Thyroid gland (tissue), 4 donors: Measurements from ENCODE around the gene RUFY2. TPM values are rescaled to one million over a fixed set of nuclear protein-coding genes. Genes with fewer than 3 reads are reported as not detected.

Experiments
- DNase-seq, 2 donors: peaks; one replicate each; pipeline ENCODE4 v3.0.0-alpha.2; 2019
- H3K27ac ChIP-seq, 3 donors: fragments of 200-600 bp; sonication (generic); 1 replicate in 2 of 3; 2 replicates in 1 of 3; pipeline ENCODE4 v1.5.1; 2016 to 2019; ENCODE audit warnings: mild to moderate bottlenecking in 1 of 3, moderate library complexity in 1 of 3
- H3K27me3 ChIP-seq: fragments of 200-600 bp; sonication (generic); one replicate; pipeline ENCODE4 v1.5.1; 2019
- H3K36me3 ChIP-seq, 2 donors: fragments of 200-600 bp; sonication (generic); one replicate each; pipeline ENCODE4 v1.5.1; 2016 to 2019
- H3K4me1 ChIP-seq, 2 donors: fragments of 200-600 bp; sonication (generic); one replicate each; pipeline ENCODE4 v1.5.1; 2017 to 2019
- H3K4me3 ChIP-seq, 3 donors: fragments of 200-600 bp; sonication (generic); replicated peaks in 1 of 3; 1 replicate in 2 of 3; 2 replicates in 1 of 3; pipeline ENCODE4 v1.5.1; 2016; ENCODE audit warnings: mild to moderate bottlenecking in 1 of 3
- H3K9me3 ChIP-seq: fragments of 200-600 bp; sonication (generic); one replicate; pipeline ENCODE4 v1.5.1; 2017
- POLR2A ChIP-seq, 2 donors: fragments of 450-650 bp; IDR thresholded peaks; one replicate each; pipeline ENCODE4 v1.6.1; 2017; ENCODE audit warnings: antibody characterized with exemption in 2 of 2, mild to moderate bottlenecking in 2 of 2, moderate library complexity in 1 of 2
- WGBS, 2 donors: methylation state at CpG; one replicate each; pipeline ENCODE4 v1.1.5; 2017; 5-methylcytosine and 5-hydroxymethylcytosine counted together
- intact Hi-C: fragments of 100-400 bp; cut with DNase I; formaldehyde crosslinking; loops from one replicate; pipeline ENCODE4 v1.15.1; 2023
- total RNA-seq, 4 donors: library from RNA; depleted of rRNA; stranded (reverse); fragments of >200 nt; gene quantifications; one replicate each; pipeline ENCODE4 v1.2.3, GENCODE V29; 2016
- TF ChIP-seq, protein P1 (sequence below), 6 experiments: fragments of 200-600 bp in 3 of 6; fragments of 450-650 bp in 3 of 6; sonication (generic) in 3 of 6; IDR thresholded peaks; one replicate each; pipeline ENCODE4 v1.5.1; 2016 to 2019; ENCODE audit warnings: antibody characterized with exemption in 6 of 6, mild to moderate bottlenecking in 2 of 6, inconsistent platforms in 1 of 6, moderate library complexity in 1 of 6

Gene RUFY2
- total RNA-seq, 4 donors from 2014 or later = 27.4 to 52.5 (median 31.4) TPM

DNA sequence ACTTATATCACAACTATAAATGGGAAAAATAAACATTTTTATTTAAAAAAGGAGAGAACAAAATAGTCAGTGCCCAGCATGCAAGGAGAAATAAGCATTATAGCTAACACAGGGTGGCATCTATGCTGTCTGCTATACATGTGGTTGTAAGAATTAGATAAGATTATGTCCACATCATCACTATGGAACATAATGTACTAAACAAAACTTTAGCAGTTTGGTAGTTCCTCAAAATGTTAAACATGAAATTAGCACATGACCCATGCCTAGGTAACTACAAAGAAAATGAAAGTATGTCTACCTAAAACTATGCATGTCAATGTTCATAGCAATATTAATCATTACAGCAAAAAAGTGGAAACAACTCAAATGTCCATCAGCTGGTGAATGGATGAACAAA is 28.7 kb upstream of the RUFY2 start:
- H3K36me3 ChIP-seq = no peaks in the 10 kb centered on the region
- H3K27ac ChIP-seq = no peak overlapping the region
- no peaks in the 10 kb centered on the region for H3K9me3 ChIP-seq
- no peaks in the 10 kb centered on the region for H3K27me3 ChIP-seq
- TF ChIP-seq, protein P1, sequence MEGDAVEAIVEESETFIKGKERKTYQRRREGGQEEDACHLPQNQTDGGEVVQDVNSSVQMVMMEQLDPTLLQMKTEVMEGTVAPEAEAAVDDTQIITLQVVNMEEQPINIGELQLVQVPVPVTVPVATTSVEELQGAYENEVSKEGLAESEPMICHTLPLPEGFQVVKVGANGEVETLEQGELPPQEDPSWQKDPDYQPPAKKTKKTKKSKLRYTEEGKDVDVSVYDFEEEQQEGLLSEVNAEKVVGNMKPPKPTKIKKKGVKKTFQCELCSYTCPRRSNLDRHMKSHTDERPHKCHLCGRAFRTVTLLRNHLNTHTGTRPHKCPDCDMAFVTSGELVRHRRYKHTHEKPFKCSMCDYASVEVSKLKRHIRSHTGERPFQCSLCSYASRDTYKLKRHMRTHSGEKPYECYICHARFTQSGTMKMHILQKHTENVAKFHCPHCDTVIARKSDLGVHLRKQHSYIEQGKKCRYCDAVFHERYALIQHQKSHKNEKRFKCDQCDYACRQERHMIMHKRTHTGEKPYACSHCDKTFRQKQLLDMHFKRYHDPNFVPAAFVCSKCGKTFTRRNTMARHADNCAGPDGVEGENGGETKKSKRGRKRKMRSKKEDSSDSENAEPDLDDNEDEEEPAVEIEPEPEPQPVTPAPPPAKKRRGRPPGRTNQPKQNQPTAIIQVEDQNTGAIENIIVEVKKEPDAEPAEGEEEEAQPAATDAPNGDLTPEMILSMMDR (IDR thresholded peaks at IDR 0.05) = no peak
- TF ChIP-seq POLR2A (IDR thresholded peaks at IDR 0.05) = no peak
- no peak for DNase-seq
- H3K4me3 ChIP-seq = no peak overlapping the region
- no peaks in the 10 kb centered on the region for H3K4me1 ChIP-seq
- intact Hi-C loops = no loop called here

DNA sequence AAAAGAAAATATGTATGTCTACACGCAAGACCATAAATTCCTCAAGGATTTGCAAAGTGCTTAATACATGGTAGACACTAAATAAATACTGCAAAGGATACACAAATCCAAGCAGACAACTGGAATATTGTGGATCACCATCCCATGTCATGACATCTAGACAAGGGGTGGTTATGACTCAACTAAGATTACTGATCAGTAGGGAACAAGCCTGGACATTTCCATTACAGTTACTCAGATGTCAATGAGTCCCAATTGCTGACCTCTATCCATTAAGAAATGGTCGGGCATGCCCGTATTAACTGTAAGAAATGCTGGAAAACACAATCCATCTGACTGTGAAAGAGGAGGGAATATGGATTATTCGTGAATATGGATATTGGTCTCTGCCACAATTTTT is 27.6 kb upstream of the RUFY2 start:
- no peaks in the 10 kb centered on the region for H3K9me3 ChIP-seq
- TF ChIP-seq, protein P1 (IDR thresholded peaks at IDR 0.05) = no peak
- TF ChIP-seq POLR2A (IDR thresholded peaks at IDR 0.05) = no peak
- no peaks in the 10 kb centered on the region for H3K4me1 ChIP-seq
- H3K36me3 ChIP-seq = no peaks in the 10 kb centered on the region
- H3K27me3 ChIP-seq = no peaks in the 10 kb centered on the region
- no peak for DNase-seq
- no peak overlapping the region for H3K27ac ChIP-seq
- WGBS, 2 donors = 94 to 96% methylated on average over 4 of the region's 4 CpGs
- intact Hi-C loops = no loop called here
- H3K4me3 ChIP-seq = no peak overlapping the region

DNA sequence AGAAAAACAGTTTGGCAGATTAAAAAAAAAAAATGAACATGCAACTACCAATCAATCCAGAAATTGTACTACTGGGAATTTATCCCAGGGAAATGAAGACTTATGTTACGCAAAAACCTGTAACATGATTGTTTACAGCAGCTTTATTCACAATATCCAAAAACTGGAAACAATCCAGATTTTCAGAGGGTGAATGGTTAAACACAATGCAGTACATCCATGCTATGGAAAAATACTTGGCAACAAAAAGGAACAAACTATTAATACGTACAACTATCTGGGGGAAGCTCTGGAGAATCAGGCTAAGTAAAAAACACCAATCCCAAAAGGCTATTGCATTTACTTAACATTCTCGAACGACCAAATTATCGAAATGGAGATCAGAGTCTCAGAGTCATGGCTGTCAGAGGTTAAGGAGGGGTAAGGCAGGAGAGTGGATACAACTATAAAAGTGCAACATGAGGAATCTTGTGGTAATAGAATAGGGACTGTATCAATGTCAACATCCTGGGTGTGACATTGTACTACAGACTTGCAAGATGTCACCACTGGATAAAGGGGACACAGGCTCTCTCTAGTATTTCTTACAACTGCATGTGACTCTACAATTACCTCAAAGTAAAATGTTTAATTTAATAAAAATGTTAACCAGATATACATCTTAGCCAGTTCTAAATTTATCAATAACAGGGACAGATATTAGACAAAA is 21.5 kb upstream of the RUFY2 start:
- no peaks in the 10 kb centered on the region for H3K36me3 ChIP-seq
- H3K27ac ChIP-seq = no peak overlapping the region
- H3K4me1 ChIP-seq = no peaks in the 10 kb centered on the region
- WGBS, 2 donors = 87 to 93% methylated on average over 5 of the region's 5 CpGs
- TF ChIP-seq, protein P1 (IDR thresholded peaks at IDR 0.05) = no peak
- no peak for TF ChIP-seq POLR2A (IDR thresholded peaks at IDR 0.05)
- no peaks in the 10 kb centered on the region for H3K9me3 ChIP-seq
- no peak overlapping the region for H3K4me3 ChIP-seq
- intact Hi-C loops = no loop called here
- no peaks in the 10 kb centered on the region for H3K27me3 ChIP-seq
- no peak for DNase-seq

DNA sequence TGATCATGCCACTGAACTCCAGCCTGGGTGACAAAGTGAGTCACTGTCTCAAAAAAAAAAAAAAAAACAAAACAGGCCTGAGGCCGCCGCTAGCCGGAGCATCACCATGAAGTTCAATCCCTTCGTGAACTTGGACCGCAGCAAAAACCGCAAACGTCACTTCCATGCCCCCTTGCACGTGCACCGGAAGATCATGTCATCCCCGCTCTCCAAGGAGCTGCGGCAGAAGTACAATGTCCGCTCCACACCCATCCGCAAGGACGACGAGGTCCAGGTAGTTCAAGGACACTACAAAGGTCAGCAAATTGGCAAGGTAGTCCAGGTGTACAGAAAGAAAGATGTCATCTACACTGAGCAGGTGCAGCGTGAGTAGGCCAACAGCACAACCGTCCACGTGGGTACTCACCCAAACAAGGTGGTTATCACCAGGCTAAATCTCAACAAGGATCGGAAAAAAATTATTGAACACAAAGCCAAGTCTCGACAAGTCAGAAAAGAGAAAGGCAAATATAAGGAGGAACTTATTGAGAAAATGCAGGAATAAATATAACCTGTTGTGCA is 17.5 kb upstream of the RUFY2 start:
- DNase-seq = no peak
- intact Hi-C loops = no loop called here
- 93 to 96% methylated on average over 20 of the region's 20 CpGs for WGBS, 2 donors
- Histone ChIP-seq H3K4me1 (no peaks in the 10 kb centered on the region), H3K27me3 (no peaks in the 10 kb centered on the region), H3K27ac (no peak overlapping the region), H3K4me3 (no peak overlapping the region), H3K9me3 (no peaks in the 10 kb centered on the region), H3K36me3 (no peaks in the 10 kb centered on the region)
- TF ChIP-seq POLR2A (IDR thresholded peaks at IDR 0.05) = no peak
- TF ChIP-seq, protein P1 (IDR thresholded peaks at IDR 0.05) = no peak

DNA sequence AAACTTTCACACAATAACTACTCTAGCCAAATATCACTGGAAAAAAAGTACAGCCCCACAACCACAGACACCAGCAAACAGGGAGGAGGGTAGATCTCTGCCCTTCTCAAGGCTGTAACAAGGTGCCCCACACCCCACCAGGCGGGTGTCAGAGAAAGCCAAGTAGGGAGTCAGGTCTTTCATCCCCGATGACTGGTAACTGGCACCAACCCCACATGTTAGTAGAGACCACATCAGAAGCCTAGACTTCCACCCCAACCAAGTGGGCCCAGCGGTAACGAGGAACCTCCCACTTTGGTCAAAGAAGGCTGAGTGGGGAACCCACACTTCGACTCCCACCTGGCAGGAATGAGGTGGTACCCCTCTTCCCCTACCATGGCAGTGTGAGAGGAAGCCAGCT is 16.4 kb upstream of the RUFY2 start:
- TF ChIP-seq POLR2A (IDR thresholded peaks at IDR 0.05) = no peak
- TF ChIP-seq, protein P1 (IDR thresholded peaks at IDR 0.05) = no peak
- H3K27me3 ChIP-seq = no peaks in the 10 kb centered on the region
- intact Hi-C loops = no loop called here
- no peaks in the 10 kb centered on the region for H3K9me3 ChIP-seq
- no peak overlapping the region for H3K27ac ChIP-seq
- H3K4me1 ChIP-seq = no peaks in the 10 kb centered on the region
- 86 to 95% methylated on average over 5 of the region's 5 CpGs for WGBS, 2 donors
- no peak overlapping the region for H3K4me3 ChIP-seq
- no peak for DNase-seq
- H3K36me3 ChIP-seq = no peaks in the 10 kb centered on the region
